GM21515 (cell line): ENCODE measurements around the gene PEX14.
"Not testable (repeated sequence)": the region's sequence is repeated elsewhere in the genome, so short reads cannot be mapped to it uniquely, and the experiment has no call there.

Source experiments
- ATAC-seq: cut with Tn5 transposase; IDR thresholded peaks from one replicate; pipeline ENCODE4 v1.9.1; 2021; ENCODE audit not compliant: unreplicated experiment

Gene PEX14

GRCh38 chr1:10474613-10475507 lies at the start of gene PEX14:
PEX14 (plus strand) TSS chr1:10474950; CDS start chr1:10474967, 17 bp downstream.
- ATAC-seq = peak; percentile 57

GRCh38 chr1:10425826-10426534 lies 48.8 kb upstream of the PEX14 start:
- not testable (repeated sequence) for ATAC-seq

- not testable (repeated sequence) for ATAC-seq
These were observed 48.3 kb upstream of the PEX14 start for GRCh38 chr1:10426535-10426848.

GRCh38 chr1:10428984-10429383 lies 45.8 kb upstream of the PEX14 start:
- no peak for ATAC-seq

- peak; percentile 17 for ATAC-seq
These were observed 44.9 kb upstream of the PEX14 start for GRCh38 chr1:10429868-10430215.

GRCh38 chr1:10430216-10431069 lies 44.3 kb upstream of the PEX14 start, which contains the start of gene CENPS:
CENPS (plus strand) TSS chr1:10430433; CDS start chr1:10430518, 85 bp downstream.
- peak; percentile 75 for ATAC-seq

- no peak for ATAC-seq
These were observed 43.5 kb upstream of the PEX14 start for GRCh38 chr1:10431070-10431730.

- ATAC-seq = no peak
These were observed 41.6 kb upstream of the PEX14 start for GRCh38 chr1:10432910-10433700.

- ATAC-seq = no peak
These were observed 41.0 kb upstream of the PEX14 start for GRCh38 chr1:10433790-10434189.

- no peak for ATAC-seq
These were observed 40.2 kb upstream of the PEX14 start for GRCh38 chr1:10434590-10434989.

- ATAC-seq = no peak
These were observed 37.7 kb upstream of the PEX14 start for GRCh38 chr1:10437052-10437451.

GRCh38 chr1:10438677-10439163 lies 36.0 kb upstream of the PEX14 start:
- no peak for ATAC-seq

- ATAC-seq = no peak
These were observed 34.4 kb upstream of the PEX14 start for GRCh38 chr1:10440305-10440704.

GRCh38 chr1:10440794-10441193 lies 34.0 kb upstream of the PEX14 start:
- ATAC-seq = no peak

GRCh38 chr1:10444248-10444647 lies 30.5 kb upstream of the PEX14 start:
- ATAC-seq = no peak

- ATAC-seq = no peak
These were observed 29.9 kb upstream of the PEX14 start for GRCh38 chr1:10444795-10445397.

GRCh38 chr1:10446790-10447422 lies 27.8 kb upstream of the PEX14 start:
- no peak for ATAC-seq

GRCh38 chr1:10449751-10450150 lies 25.0 kb upstream of the PEX14 start, which contains the start of gene CORT:
CORT (plus strand) TSS chr1:10450031; CDS start chr1:10450224, 193 bp downstream.
- no peak for ATAC-seq
